BE2C (cell line): ENCODE results near the gene PRRC1.

Experiments
- DNase-seq: peaks from one replicate; pipeline ENCODE4 v3.0.0-alpha.2; 2020
- H3K27me3 ChIP-seq: fragments of 250-450 bp; sonication (Bioruptor Pico); 2 replicates; pipeline ENCODE4 v1.5.1; 2020; ENCODE audit warnings: mild to moderate bottlenecking
- H3K36me3 ChIP-seq: fragments of 250-450 bp; sonication (Bioruptor Pico); 2 replicates; pipeline ENCODE4 v1.5.1; 2020; ENCODE audit warnings: mild to moderate bottlenecking
- H3K4me1 ChIP-seq: fragments of 250-450 bp; sonication (Bioruptor Pico); 2 replicates; pipeline ENCODE4 v1.5.1; 2020
- H3K4me3 ChIP-seq: 2 replicates; pipeline ENCODE4 v1.5.1; 2011; ENCODE audit warnings: low read depth, low read length
- H3K9me3 ChIP-seq: fragments of 250-450 bp; sonication (Bioruptor Pico); 2 replicates; pipeline ENCODE4 v1.5.1; 2020
- TF ChIP-seq, protein P1 (sequence below): IDR thresholded peaks from 2 replicates; pipeline ENCODE4 v1.5.1; 2012; ENCODE audit warnings: mild to moderate bottlenecking, low read depth, low read length

Gene PRRC1

GRCh38 chr5:127599320-127599719 lies 81.9 kb downstream of the PRRC1 start:
- TF ChIP-seq, protein P1, sequence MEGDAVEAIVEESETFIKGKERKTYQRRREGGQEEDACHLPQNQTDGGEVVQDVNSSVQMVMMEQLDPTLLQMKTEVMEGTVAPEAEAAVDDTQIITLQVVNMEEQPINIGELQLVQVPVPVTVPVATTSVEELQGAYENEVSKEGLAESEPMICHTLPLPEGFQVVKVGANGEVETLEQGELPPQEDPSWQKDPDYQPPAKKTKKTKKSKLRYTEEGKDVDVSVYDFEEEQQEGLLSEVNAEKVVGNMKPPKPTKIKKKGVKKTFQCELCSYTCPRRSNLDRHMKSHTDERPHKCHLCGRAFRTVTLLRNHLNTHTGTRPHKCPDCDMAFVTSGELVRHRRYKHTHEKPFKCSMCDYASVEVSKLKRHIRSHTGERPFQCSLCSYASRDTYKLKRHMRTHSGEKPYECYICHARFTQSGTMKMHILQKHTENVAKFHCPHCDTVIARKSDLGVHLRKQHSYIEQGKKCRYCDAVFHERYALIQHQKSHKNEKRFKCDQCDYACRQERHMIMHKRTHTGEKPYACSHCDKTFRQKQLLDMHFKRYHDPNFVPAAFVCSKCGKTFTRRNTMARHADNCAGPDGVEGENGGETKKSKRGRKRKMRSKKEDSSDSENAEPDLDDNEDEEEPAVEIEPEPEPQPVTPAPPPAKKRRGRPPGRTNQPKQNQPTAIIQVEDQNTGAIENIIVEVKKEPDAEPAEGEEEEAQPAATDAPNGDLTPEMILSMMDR = no peak
- no peaks in the 10 kb centered on the region for H3K9me3 ChIP-seq
- no peak overlapping the region for H3K4me3 ChIP-seq
- no peaks in the 10 kb centered on the region for H3K4me1 ChIP-seq
- DNase-seq = no peak
- no peaks in the 10 kb centered on the region for H3K27me3 ChIP-seq
- H3K36me3 ChIP-seq = no peaks in the 10 kb centered on the region

DNA sequence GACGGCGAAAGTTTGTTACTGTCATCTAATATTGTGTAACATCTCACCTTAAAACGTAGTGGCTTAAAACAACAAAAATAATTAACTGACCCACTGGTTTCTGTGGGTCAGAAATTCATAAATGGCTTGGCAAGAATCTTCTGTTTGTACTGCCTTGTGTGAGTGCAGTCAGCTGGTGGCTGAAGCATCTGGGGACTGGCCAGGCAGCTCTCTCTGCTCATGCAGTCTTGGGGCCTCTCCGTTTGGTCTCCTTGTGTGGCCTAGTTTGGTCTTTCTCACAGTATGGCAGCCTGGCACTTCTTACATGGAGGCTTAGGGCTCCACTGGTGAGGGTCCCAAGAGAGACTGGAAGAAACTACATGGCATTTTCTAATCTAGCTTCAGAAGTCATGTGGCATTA lies 82.4 kb downstream of the PRRC1 start:
- TF ChIP-seq, protein P1 = no peak
- no peak overlapping the region for H3K4me3 ChIP-seq
- no peaks in the 10 kb centered on the region for H3K4me1 ChIP-seq
- H3K36me3 ChIP-seq = no peaks in the 10 kb centered on the region
- DNase-seq = no peak
- H3K27me3 ChIP-seq = no peaks in the 10 kb centered on the region
- no peaks in the 10 kb centered on the region for H3K9me3 ChIP-seq

DNA sequence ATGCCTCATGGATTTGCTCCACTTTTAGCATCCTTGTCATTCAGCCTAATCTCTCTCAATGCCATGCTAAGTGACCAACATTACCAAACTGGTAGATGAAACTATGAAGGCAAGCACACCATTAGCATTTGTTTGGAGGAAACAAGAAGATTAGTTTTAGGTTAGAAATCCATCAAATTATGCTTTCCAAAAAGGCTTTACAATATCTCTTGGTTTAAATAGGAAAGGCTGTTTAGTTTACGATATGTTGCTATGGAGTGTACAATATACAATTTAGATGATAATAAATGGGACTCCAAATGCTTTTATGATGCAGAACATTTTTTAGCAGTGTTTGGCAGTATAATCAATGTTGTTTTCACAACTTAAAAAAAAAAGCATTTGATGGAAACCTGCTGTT lies 83.7 kb downstream of the PRRC1 start:
- Histone ChIP-seq H3K9me3 (no peaks in the 10 kb centered on the region), H3K4me1 (no peaks in the 10 kb centered on the region), H3K4me3 (no peak overlapping the region), H3K36me3 (no peaks in the 10 kb centered on the region), H3K27me3 (no peaks in the 10 kb centered on the region)
- no peak for DNase-seq
- TF ChIP-seq, protein P1 = no peak

GRCh38 chr5:127601601-127602000 lies 84.2 kb downstream of the PRRC1 start:
- no peaks in the 10 kb centered on the region for H3K9me3 ChIP-seq
- TF ChIP-seq, protein P1 = no peak
- no peaks in the 10 kb centered on the region for H3K4me1 ChIP-seq

DNA sequence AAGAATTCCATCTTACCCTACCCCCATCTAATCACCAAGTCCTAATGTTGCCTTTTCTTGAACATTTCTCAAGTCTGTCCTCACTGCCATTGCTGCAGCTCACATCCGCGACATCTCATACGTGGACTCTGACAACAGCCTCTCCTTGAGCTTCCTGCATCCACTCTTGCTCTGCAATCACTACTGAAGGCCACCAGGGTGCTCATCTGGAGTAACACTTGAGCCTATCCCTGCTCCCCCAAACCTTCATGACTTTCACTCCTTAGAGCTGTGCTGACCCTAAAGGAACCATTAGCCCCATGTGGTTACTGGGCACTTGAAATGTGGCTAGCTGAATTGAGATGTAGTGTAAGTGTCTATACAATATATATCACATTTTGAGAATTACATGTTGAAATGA lies 85.0 kb downstream of the PRRC1 start:
- H3K9me3 ChIP-seq = no peaks in the 10 kb centered on the region
- no peaks in the 10 kb centered on the region for H3K27me3 ChIP-seq
- TF ChIP-seq, protein P1 = no peak
- no peaks in the 10 kb centered on the region for H3K36me3 ChIP-seq
- no peaks in the 10 kb centered on the region for H3K4me1 ChIP-seq
- H3K4me3 ChIP-seq = no peak overlapping the region
- no peak for DNase-seq

More at GRCh38 chr5:127601601-127602000, 84.2 kb downstream of the PRRC1 start:
- Histone ChIP-seq H3K27me3 (no peaks in the 10 kb centered on the region), H3K4me3 (no peak overlapping the region), H3K36me3 (no peaks in the 10 kb centered on the region)
- DNase-seq = no peak

GRCh38 chr5:127602896-127603844 lies 85.7 kb downstream of the PRRC1 start:
- Histone ChIP-seq H3K9me3 (no peaks in the 10 kb centered on the region), H3K36me3 (no peaks in the 10 kb centered on the region), H3K4me3 (no peak overlapping the region), H3K4me1 (no peaks in the 10 kb centered on the region), H3K27me3 (no peaks in the 10 kb centered on the region)
- TF ChIP-seq, protein P1 = no peak
- no peak for DNase-seq
